GM12872 (cell line): Measurements from ENCODE around the gene AKAP11.

Experiments
- CTCF ChIP-seq: IDR thresholded peaks from 3 replicates; pipeline ENCODE4 v1.5.1; 2011; ENCODE audit warnings: low read depth, mild to moderate bottlenecking, low read length, moderate library complexity; ENCODE audit not compliant: insufficient read depth

AKAP11 gene

GRCh38 chr13:42260903-42261654, 10.9 kb upstream of the AKAP11 start:
- no peak for TF ChIP-seq CTCF

DNA sequence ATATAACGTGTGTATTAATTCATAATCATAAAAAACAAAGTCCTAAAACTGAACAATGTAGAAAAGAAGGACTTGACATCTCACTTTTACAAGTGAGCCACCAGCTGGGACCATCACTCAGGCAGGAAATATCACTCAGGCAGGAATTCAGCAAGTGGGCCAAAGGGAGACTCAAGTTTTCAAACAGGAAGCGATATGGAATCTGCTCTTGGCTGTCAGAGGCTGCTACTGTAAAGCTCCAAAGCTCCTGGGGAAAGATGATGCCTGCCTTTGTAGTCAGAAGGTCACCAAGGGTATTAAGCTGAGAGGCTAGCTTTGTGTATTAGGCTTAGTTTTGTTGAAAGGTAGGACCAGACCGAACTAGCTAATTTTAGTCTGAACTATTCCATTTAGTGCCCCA, 5.5 kb upstream of the AKAP11 start:
- no peak for TF ChIP-seq CTCF

- TF ChIP-seq CTCF = no peak
Observed at GRCh38 chr13:42270160-42270856, 1.6 kb upstream of the AKAP11 start.

GRCh38 chr13:42270857-42271215, 1.1 kb upstream of the AKAP11 start:
- TF ChIP-seq CTCF = no peak

- no peak for TF ChIP-seq CTCF
Observed at GRCh38 chr13:42271337-42272114, 426 bp upstream of the AKAP11 start.

DNA sequence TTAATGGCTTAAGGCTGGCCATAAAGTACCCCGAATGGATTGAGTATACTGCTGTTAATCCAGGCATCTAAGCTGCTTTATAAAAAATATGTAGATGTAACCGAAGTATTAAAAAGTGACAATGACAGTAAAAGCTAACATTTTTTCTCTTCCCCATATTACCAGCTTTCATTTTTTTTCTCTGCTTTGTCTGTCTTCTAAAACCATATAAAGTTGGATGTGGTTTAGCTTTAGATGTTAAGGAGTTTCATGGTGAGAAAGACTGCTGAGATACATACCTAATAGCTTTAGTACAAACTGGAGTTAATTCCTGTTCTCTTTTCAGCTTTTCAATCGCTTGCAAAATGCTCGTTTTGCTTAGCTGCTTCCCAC, 838 bp downstream of the AKAP11 start:
- TF ChIP-seq CTCF = no peak

DNA sequence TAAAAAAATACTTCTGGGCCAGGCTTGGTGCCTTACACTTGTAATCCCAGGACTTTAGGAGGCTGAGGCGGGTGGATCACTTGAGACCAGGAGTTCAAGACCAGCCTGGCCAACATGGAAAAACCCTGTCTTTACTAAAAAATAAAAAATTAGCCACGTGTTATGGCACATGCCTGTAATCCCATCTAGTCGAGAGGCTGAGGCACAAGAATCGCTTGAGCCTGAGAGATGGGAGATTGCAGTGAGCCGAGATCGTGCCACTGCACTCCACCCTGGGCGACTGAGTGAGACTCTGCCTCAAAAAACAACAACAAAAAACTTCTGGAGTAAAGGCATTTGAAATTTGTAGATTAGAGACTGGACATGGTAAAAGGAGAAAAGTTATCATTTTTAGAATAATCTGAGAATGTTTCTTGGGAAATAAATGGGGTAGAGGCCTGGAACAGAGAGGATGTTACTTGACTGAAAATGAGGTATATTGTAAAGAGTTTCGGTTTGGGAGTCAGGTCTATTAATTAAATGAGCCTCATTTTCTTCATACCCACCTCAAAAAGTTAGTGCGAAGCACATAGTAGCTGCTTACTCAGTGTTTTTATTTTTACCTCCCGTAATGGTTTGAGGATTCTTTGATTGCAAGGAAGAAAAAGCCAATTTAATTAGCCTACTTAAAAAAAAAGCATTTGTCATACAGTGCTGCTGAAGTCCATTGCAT, 2.6 kb downstream of the AKAP11 start:
- no peak for TF ChIP-seq CTCF
